GM19099 (cell line): ENCODE results near the gene FERMT2.

Experiments used
- POLR2A ChIP-seq: IDR thresholded peaks from 3 replicates; pipeline ENCODE4 v1.6.1; 2011; ENCODE audit warnings: low read depth; ENCODE audit not compliant: insufficient read length; ENCODE audit errors: extremely low read depth

The FERMT2 gene

GRCh38 chr14:52950410-52950897 lies 396 bp downstream of the FERMT2 start:
- TF ChIP-seq POLR2A = no peak

GRCh38 chr14:52949711-52950409 lies 990 bp downstream of the FERMT2 start:
- no peak for TF ChIP-seq POLR2A

GRCh38 chr14:52949249-52949648 lies 1.6 kb downstream of the FERMT2 start:
- no peak for TF ChIP-seq POLR2A

- TF ChIP-seq POLR2A = no peak
Observed at GRCh38 chr14:52948836-52949235, 2.0 kb downstream of the FERMT2 start.

GRCh38 chr14:52948039-52948438 lies 2.8 kb downstream of the FERMT2 start:
- TF ChIP-seq POLR2A = no peak

GRCh38 chr14:52944254-52944653 lies 6.6 kb downstream of the FERMT2 start:
- TF ChIP-seq POLR2A = no peak

- TF ChIP-seq POLR2A = no peak
Observed at GRCh38 chr14:52939427-52939826, 11.4 kb downstream of the FERMT2 start.

GRCh38 chr14:52937869-52938268 lies 13.0 kb downstream of the FERMT2 start:
- TF ChIP-seq POLR2A = no peak

GRCh38 chr14:52937306-52937705 lies 13.5 kb downstream of the FERMT2 start:
- no peak for TF ChIP-seq POLR2A

GRCh38 chr14:52936437-52936836 lies 14.4 kb downstream of the FERMT2 start:
- TF ChIP-seq POLR2A = no peak

GRCh38 chr14:52935833-52936232 lies 15.0 kb downstream of the FERMT2 start:
- no peak for TF ChIP-seq POLR2A

GRCh38 chr14:52934762-52935161 lies 16.1 kb downstream of the FERMT2 start:
- TF ChIP-seq POLR2A = no peak

GRCh38 chr14:52929192-52929807 lies 21.6 kb downstream of the FERMT2 start:
- no peak for TF ChIP-seq POLR2A

- no peak for TF ChIP-seq POLR2A
Observed at GRCh38 chr14:52926953-52927352, 23.9 kb downstream of the FERMT2 start.

- no peak for TF ChIP-seq POLR2A
Observed at GRCh38 chr14:52923902-52924575, 26.8 kb downstream of the FERMT2 start.

GRCh38 chr14:52922656-52923055 lies 28.2 kb downstream of the FERMT2 start:
- TF ChIP-seq POLR2A = no peak

GRCh38 chr14:52922059-52922458 lies 28.8 kb downstream of the FERMT2 start:
- no peak for TF ChIP-seq POLR2A

GRCh38 chr14:52919971-52920370 lies 30.9 kb downstream of the FERMT2 start:
- no peak for TF ChIP-seq POLR2A
